Measurements from ENCODE around the gene TMED1.

The TMED1 gene

GRCh38 chr19:10830931-10831779 is 4.9 kb downstream of the TMED1 start:
- DNase-seq = no peak

- no peak for DNase-seq
Observed at GRCh38 chr19:10830370-10830769, 5.6 kb downstream of the TMED1 start.

- DNase-seq = no peak
Observed at GRCh38 chr19:10829967-10830366, 6.0 kb downstream of the TMED1 start.

- DNase-seq = no peak
Observed at GRCh38 chr19:10828981-10829821, 6.8 kb downstream of the TMED1 start.

- DNase-seq = no peak
Observed at GRCh38 chr19:10826846-10827245, 9.2 kb downstream of the TMED1 start.

- DNase-seq = no peak
Observed at GRCh38 chr19:10826231-10826630, 9.8 kb downstream of the TMED1 start.

GRCh38 chr19:10823690-10824089 is 12.3 kb downstream of the TMED1 start:
- DNase-seq = no peak

GRCh38 chr19:10820173-10820572 is 15.8 kb downstream of the TMED1 start:
- DNase-seq = no peak

GRCh38 chr19:10819124-10820060 is 16.6 kb downstream of the TMED1 start:
- no peak for DNase-seq

- DNase-seq = no peak
Observed at GRCh38 chr19:10818301-10819123, 17.5 kb downstream of the TMED1 start.

- DNase-seq = no peak
Observed at GRCh38 chr19:10817291-10818038, 18.5 kb downstream of the TMED1 start.

- no peak for DNase-seq
Observed at GRCh38 chr19:10816691-10817090, 19.3 kb downstream of the TMED1 start.

GRCh38 chr19:10815969-10816644 is 19.9 kb downstream of the TMED1 start:
- DNase-seq = no peak

GRCh38 chr19:10815007-10815536 is 20.9 kb downstream of the TMED1 start:
- no peak for DNase-seq

- DNase-seq = no peak
Observed at GRCh38 chr19:10812902-10813404, 23.1 kb downstream of the TMED1 start.

- no peak for DNase-seq
Observed at GRCh38 chr19:10812196-10812595, 23.8 kb downstream of the TMED1 start.

- no peak for DNase-seq
Observed at GRCh38 chr19:10811391-10812111, 24.5 kb downstream of the TMED1 start.

- DNase-seq = no peak
Observed at GRCh38 chr19:10809651-10810285, 26.2 kb downstream of the TMED1 start.

Measured in NCI-H526 treated with DMSO at 0.1 percent for 48 hours (cell line).